ENCODE data around the gene APBB1IP. TPM values are rescaled to one million over a fixed set of nuclear protein-coding genes. Genes with fewer than 3 reads are reported as not detected.
"Not testable (repeated sequence)": the region's sequence is repeated elsewhere in the genome, so short reads cannot be mapped to it uniquely, and the experiment has no call there.

Gene APBB1IP
- polyA plus RNA-seq, 2 donors, result 0.75 to 0.98 TPM

DNA sequence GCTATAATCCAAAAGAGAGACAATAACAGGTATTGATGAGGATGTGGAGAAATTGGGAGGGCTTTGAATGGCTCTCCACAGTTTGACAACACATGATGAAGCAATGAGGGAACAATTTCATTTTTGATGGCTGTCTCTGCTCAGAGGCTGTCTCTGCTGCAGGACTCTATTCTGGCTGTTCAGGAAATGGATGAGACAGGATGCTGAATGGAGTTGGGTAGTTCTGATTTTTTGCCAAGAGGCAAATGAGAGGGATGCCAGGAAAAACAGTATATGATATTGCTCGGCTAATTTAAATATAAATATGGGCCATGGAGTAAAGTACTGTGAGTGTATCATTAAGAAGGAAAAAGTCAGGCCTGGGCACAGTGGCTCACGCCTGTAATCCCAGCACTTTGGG is 16.8 kb downstream of the APBB1IP start:
- Histone ChIP-seq H3K27me3 (ENCODE audit: control insufficient read depth in 1 of 2, insufficient read depth in 2 of 2, low read length in 2 of 2) (no peaks in the 10 kb centered on the region), H3K9me3 (ENCODE audit: control insufficient read depth in 2 of 2, insufficient read depth in 1 of 2, low read depth in 1 of 2, low read length in 1 of 2) (peaks cover 0 to 3% of the 10 kb centered on the region in 2 donors), H3K4me3 (ENCODE audit: low read depth in 1 of 2, low read length in 2 of 2) (no peak overlapping the region), H3K36me3 (ENCODE audit: control insufficient read depth in 2 of 2, insufficient read depth in 2 of 2, low read length in 1 of 2) (no peaks in the 10 kb centered on the region), H3K4me1 (ENCODE audit: control insufficient read depth in 2 of 2, insufficient read depth in 2 of 2, low read length in 1 of 2) (no peaks in the 10 kb centered on the region), H3K27ac (ENCODE audit: low read depth in 2 of 2, low read length in 1 of 2) (no peak overlapping the region)
- 82 to 91% methylated on average over 2 of the region's 2 CpGs for WGBS, 2 donors

DNA sequence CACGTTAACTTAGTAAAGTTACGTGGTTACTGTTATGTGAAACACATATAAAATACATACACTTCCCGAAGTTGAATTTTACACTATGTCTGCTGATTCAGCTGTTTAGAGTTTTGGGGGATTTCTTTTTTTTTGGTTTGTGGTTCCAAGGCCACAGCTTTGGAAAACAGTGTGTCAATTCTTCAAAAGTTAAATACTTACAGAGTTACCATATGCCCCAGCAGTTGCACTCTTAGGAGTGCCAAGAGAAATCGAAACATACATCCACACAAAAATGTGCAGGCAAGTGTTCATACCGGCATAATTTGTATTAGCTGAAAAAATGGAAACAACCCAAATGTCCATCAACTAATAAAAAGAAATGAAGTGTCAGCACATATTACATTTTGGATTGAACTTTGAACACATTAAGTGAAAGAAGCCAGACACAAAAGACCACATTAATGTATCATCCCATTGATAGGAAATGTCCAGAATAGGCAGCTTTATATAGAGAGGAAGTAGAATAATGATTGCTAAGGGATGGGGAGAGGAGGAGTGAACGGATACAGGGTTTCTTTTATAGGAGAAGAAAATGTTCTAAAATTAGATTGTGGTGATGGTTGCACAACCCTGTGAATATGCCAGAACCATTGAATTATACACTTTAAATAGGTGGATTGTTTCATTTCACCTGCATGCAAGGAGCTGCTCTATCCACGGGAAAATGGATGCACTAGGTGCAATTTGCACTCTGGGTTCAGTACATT is 17.6 kb downstream of the APBB1IP start:
- Histone ChIP-seq H3K9me3 (ENCODE audit: control insufficient read depth in 2 of 2, insufficient read depth in 1 of 2, low read depth in 1 of 2, low read length in 1 of 2) (peaks cover 0 to 3% of the 10 kb centered on the region in 2 donors), H3K4me1 (ENCODE audit: control insufficient read depth in 2 of 2, insufficient read depth in 2 of 2, low read length in 1 of 2) (no peaks in the 10 kb centered on the region), H3K36me3 (ENCODE audit: control insufficient read depth in 2 of 2, insufficient read depth in 2 of 2, low read length in 1 of 2) (no peaks in the 10 kb centered on the region), H3K27me3 (ENCODE audit: control insufficient read depth in 1 of 2, insufficient read depth in 2 of 2, low read length in 2 of 2) (no peaks in the 10 kb centered on the region), H3K4me3 (ENCODE audit: low read depth in 1 of 2, low read length in 2 of 2) (no peak overlapping the region), H3K27ac (ENCODE audit: low read depth in 2 of 2, low read length in 1 of 2) (no peak overlapping the region)
- 68 to 75% methylated on average over 7 of the region's 7 CpGs for WGBS, 2 donors

DNA sequence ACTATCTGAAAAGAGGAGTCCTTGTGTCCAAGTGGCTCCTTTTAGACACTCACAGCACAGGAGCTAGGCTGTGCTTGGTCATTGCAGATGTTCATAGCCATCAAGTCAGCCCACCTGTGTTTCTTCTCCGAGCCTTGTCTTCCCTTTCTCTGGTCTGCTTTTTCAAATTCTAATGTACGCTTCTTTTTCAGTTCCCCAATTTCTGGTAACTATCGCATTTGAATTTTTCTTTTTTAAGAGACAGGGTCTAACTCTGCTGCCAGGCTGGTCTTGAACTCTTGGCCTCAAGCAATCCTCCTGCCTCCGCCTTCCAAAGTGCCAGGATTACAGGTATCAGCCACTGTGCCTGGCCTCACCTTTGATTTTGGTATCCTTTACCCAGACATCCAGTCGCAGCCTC is 18.9 kb downstream of the APBB1IP start:
- H3K36me3 ChIP-seq (ENCODE audit: control insufficient read depth in 2 of 2, insufficient read depth in 2 of 2, low read length in 1 of 2), result no peaks in the 10 kb centered on the region
- no peak overlapping the region for H3K27ac ChIP-seq (ENCODE audit: low read depth in 2 of 2, low read length in 1 of 2)
- 86 to 89% methylated on average over 5 of the region's 5 CpGs for WGBS, 2 donors

DNA sequence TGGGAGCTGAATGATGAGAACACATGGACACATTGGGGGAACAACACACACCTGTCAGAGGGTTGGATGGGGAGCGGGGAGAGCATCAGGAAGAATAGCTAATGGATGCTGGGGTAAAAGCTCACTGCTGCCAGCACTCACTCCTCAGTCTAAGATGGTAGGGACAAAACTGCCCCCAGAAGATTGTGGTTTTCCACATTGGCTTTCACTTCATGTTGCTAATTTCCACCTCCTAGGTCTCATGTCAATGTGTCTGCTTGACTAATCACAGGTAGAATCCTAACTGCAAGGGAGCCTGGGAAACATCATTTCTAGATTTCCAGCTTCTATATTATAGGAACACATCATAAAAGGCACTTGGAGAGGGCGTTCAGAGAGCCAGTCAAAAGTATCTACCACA is 22.6 kb downstream of the APBB1IP start:
- Histone ChIP-seq H3K27ac (ENCODE audit: low read depth in 2 of 2, low read length in 1 of 2) (no peak overlapping the region), H3K9me3 (ENCODE audit: control insufficient read depth in 2 of 2, insufficient read depth in 1 of 2, low read depth in 1 of 2, low read length in 1 of 2) (no peaks in the 10 kb centered on the region), H3K27me3 (ENCODE audit: control insufficient read depth in 1 of 2, insufficient read depth in 2 of 2, low read length in 2 of 2) (no peaks in the 10 kb centered on the region), H3K4me1 (ENCODE audit: control insufficient read depth in 2 of 2, insufficient read depth in 2 of 2, low read length in 1 of 2) (no peaks in the 10 kb centered on the region), H3K4me3 (ENCODE audit: low read depth in 1 of 2, low read length in 2 of 2) (no peak overlapping the region), H3K36me3 (ENCODE audit: control insufficient read depth in 2 of 2, insufficient read depth in 2 of 2, low read length in 1 of 2) (no peaks in the 10 kb centered on the region)
- WGBS, 2 donors, result 74 to 81% methylated on average over 2 of the region's 2 CpGs

More for the DNA sequence above, 18.9 kb downstream of the APBB1IP start:
- no peak overlapping the region for H3K4me3 ChIP-seq (ENCODE audit: low read depth in 1 of 2, low read length in 2 of 2)
- H3K9me3 ChIP-seq (ENCODE audit: control insufficient read depth in 2 of 2, insufficient read depth in 1 of 2, low read depth in 1 of 2, low read length in 1 of 2), result peaks cover 0 to 3% of the 10 kb centered on the region in 2 donors
- H3K27me3 ChIP-seq (ENCODE audit: control insufficient read depth in 1 of 2, insufficient read depth in 2 of 2, low read length in 2 of 2), result no peaks in the 10 kb centered on the region
- H3K4me1 ChIP-seq (ENCODE audit: control insufficient read depth in 2 of 2, insufficient read depth in 2 of 2, low read length in 1 of 2), result no peaks in the 10 kb centered on the region

DNA sequence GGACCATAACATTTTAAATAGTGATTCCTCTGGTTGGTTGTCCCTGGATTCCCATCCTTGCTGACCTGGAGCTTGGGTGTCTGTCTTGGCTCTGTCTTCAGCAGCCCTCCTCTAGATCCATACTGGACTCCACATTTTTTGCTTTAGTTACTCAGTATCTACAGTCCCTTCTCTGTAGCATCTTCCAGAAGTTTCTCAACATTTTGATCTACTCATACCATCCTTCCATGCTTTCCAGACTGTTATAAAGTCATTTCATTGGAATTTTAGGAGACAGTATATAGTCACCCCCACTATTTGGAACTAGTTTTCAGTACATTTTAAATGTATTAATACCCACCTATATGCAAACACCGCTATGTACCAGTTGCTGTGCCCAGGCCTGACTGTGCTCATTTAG is 25.8 kb downstream of the APBB1IP start:
- Histone ChIP-seq H3K4me3 (ENCODE audit: low read depth in 1 of 2, low read length in 2 of 2) (no peak overlapping the region), H3K9me3 (ENCODE audit: control insufficient read depth in 2 of 2, insufficient read depth in 1 of 2, low read depth in 1 of 2, low read length in 1 of 2) (no peaks in the 10 kb centered on the region), H3K36me3 (ENCODE audit: control insufficient read depth in 2 of 2, insufficient read depth in 2 of 2, low read length in 1 of 2) (no peaks in the 10 kb centered on the region), H3K27me3 (ENCODE audit: control insufficient read depth in 1 of 2, insufficient read depth in 2 of 2, low read length in 2 of 2) (no peaks in the 10 kb centered on the region), H3K27ac (ENCODE audit: low read depth in 2 of 2, low read length in 1 of 2) (no peak overlapping the region), H3K4me1 (ENCODE audit: control insufficient read depth in 2 of 2, insufficient read depth in 2 of 2, low read length in 1 of 2) (no peaks in the 10 kb centered on the region)
- 89 to 95% methylated on average over 1 of the region's 1 CpG for WGBS, 2 donors

DNA sequence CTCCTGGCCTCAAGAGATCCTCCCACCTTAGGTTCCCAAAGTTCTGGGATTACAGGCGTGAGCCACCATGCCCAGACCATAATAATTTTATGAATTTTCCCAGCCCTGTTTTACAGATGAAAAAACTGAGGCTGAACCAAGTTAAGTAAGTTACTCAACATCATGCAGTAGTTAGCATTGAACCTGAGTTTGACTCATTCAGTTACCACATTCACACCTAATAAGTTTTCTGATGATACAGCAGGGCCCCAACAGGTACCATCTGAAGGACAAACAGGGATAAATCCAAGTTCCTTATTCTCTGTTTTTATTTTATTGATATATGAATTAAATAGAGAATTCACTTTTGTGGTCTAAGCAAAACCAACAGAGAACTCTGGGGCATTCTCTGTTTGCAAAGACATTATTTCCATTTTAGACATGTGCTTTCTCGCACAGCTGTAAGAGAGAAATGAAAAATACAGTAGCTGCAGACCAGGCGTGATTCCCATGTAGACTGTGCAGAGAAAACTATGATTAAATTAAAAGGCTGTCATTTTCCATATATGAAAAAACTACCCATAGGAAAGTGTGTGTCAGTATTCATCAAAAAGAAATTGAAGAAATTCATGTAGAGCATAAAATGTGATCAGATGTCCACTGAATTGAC is 26.6 kb downstream of the APBB1IP start:
- Histone ChIP-seq H3K4me3 (ENCODE audit: low read depth in 1 of 2, low read length in 2 of 2) (no peak overlapping the region), H3K36me3 (ENCODE audit: control insufficient read depth in 2 of 2, insufficient read depth in 2 of 2, low read length in 1 of 2) (no peaks in the 10 kb centered on the region), H3K27me3 (ENCODE audit: control insufficient read depth in 1 of 2, insufficient read depth in 2 of 2, low read length in 2 of 2) (no peaks in the 10 kb centered on the region), H3K4me1 (ENCODE audit: control insufficient read depth in 2 of 2, insufficient read depth in 2 of 2, low read length in 1 of 2) (no peaks in the 10 kb centered on the region), H3K9me3 (ENCODE audit: control insufficient read depth in 2 of 2, insufficient read depth in 1 of 2, low read depth in 1 of 2, low read length in 1 of 2) (no peaks in the 10 kb centered on the region), H3K27ac (ENCODE audit: low read depth in 2 of 2, low read length in 1 of 2) (no peak overlapping the region)
- WGBS, 2 donors, result 52 to 53% methylated on average over 3 of the region's 3 CpGs

DNA sequence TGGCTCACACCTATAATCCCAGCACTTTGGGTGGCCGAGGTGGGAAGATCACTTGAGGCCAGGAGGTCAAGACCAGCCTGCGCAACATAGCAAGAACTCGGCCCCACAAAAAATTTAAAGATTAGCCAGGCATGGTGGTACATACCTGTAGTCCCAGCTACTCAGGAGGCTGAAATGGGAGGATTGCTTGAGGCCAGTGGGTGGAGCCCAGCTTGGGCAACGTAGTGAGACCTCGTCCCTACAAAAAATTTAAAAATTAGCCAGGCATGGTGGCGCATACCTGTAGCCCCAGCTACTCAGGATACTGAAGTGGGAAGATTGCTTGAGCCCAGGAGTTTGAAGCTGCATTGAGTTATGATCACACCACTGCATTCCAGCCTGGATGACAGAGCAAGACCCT is 28.4 kb downstream of the APBB1IP start:
- not testable (repeated sequence) for H3K27me3 ChIP-seq (ENCODE audit: control insufficient read depth in 1 of 2, insufficient read depth in 2 of 2, low read length in 2 of 2); H3K27ac ChIP-seq (ENCODE audit: low read depth in 2 of 2, low read length in 1 of 2); H3K9me3 ChIP-seq (ENCODE audit: control insufficient read depth in 2 of 2, insufficient read depth in 1 of 2, low read depth in 1 of 2, low read length in 1 of 2); H3K36me3 ChIP-seq (ENCODE audit: control insufficient read depth in 2 of 2, insufficient read depth in 2 of 2, low read length in 1 of 2); H3K4me3 ChIP-seq (ENCODE audit: low read depth in 1 of 2, low read length in 2 of 2); H3K4me1 ChIP-seq (ENCODE audit: control insufficient read depth in 2 of 2, insufficient read depth in 2 of 2, low read length in 1 of 2)
- WGBS, 2 donors, result 87 to 92% methylated on average over 6 of the region's 6 CpGs

DNA sequence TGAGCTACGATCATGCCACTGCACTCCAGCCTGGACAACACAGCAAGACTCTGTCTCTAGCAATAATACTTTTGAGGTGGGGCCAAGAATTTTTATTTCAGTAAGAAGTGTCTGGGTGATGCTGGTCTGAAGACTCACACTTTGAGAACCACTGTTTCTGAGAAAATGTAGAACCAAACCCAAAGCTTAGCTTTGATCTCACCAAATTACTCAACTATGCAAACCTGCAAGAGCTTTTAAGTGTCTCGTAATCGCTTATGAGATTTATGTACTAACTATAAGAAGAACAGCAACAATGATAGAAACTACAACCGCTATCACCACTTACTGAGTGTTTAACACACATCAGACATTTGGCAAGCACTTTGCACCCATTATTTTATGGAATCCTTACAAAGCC is 29.5 kb downstream of the APBB1IP start:
- 81 to 89% methylated on average over 4 of the region's 4 CpGs for WGBS, 2 donors
- Histone ChIP-seq H3K27me3 (ENCODE audit: control insufficient read depth in 1 of 2, insufficient read depth in 2 of 2, low read length in 2 of 2) (no peaks in the 10 kb centered on the region), H3K27ac (ENCODE audit: low read depth in 2 of 2, low read length in 1 of 2) (no peak overlapping the region), H3K36me3 (ENCODE audit: control insufficient read depth in 2 of 2, insufficient read depth in 2 of 2, low read length in 1 of 2) (no peaks in the 10 kb centered on the region), H3K9me3 (ENCODE audit: control insufficient read depth in 2 of 2, insufficient read depth in 1 of 2, low read depth in 1 of 2, low read length in 1 of 2) (no peaks in the 10 kb centered on the region), H3K4me1 (ENCODE audit: control insufficient read depth in 2 of 2, insufficient read depth in 2 of 2, low read length in 1 of 2) (no peaks in the 10 kb centered on the region), H3K4me3 (ENCODE audit: low read depth in 1 of 2, low read length in 2 of 2) (no peak overlapping the region)

DNA sequence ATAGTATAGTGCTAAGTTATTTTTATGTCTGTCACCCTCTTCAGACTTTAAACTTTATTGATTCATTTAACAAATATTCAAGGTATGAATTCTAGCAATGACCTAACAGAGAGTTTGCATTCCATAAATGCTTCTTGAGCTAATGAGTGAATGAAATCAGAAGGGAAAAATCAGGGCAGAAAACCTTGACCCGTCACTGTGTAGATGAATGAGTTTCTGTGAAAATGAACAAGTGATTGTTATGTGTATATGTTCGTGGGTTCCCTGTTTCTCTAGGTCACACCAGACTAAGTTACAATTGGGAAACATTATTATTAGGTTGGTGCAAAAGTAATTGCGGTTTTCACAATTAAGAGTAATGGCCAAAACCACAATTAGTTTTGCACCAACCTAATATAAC is 30.1 kb downstream of the APBB1IP start:
- 40 to 50% methylated on average over 3 of the region's 3 CpGs for WGBS, 2 donors
- Histone ChIP-seq H3K27me3 (ENCODE audit: control insufficient read depth in 1 of 2, insufficient read depth in 2 of 2, low read length in 2 of 2) (no peaks in the 10 kb centered on the region), H3K9me3 (ENCODE audit: control insufficient read depth in 2 of 2, insufficient read depth in 1 of 2, low read depth in 1 of 2, low read length in 1 of 2) (no peaks in the 10 kb centered on the region)

DNA sequence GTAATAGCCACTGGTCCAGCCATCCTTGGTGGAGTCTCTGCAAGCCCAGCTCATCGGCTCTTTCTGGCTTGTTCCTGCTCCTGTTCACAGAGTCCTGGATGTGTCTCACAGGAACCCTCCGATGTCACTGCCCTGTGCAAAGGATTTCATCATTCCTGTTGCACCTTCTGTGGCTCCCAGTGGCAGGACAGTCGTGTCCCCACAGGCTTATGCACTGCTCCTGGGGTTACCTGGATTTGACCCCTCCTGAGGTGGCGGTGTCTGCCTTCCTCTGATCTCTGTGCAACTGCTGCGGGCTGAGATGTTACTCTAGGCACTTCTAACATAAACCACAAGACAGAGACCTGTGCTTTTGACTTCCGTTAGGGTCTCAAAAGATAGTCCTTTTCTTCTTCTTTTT is 30.6 kb downstream of the APBB1IP start:
- no peaks in the 10 kb centered on the region for H3K9me3 ChIP-seq (ENCODE audit: control insufficient read depth in 2 of 2, insufficient read depth in 1 of 2, low read depth in 1 of 2, low read length in 1 of 2)
- H3K36me3 ChIP-seq (ENCODE audit: control insufficient read depth in 2 of 2, insufficient read depth in 2 of 2, low read length in 1 of 2), result no peaks in the 10 kb centered on the region
- WGBS, 2 donors, result 61 to 65% methylated on average over 6 of the region's 6 CpGs
- no peak overlapping the region for H3K27ac ChIP-seq (ENCODE audit: low read depth in 2 of 2, low read length in 1 of 2)
- no peaks in the 10 kb centered on the region for H3K4me1 ChIP-seq (ENCODE audit: control insufficient read depth in 2 of 2, insufficient read depth in 2 of 2, low read length in 1 of 2)
- no peak overlapping the region for H3K4me3 ChIP-seq (ENCODE audit: low read depth in 1 of 2, low read length in 2 of 2)
- no peaks in the 10 kb centered on the region for H3K27me3 ChIP-seq (ENCODE audit: control insufficient read depth in 1 of 2, insufficient read depth in 2 of 2, low read length in 2 of 2)

More for the DNA sequence above, 30.1 kb downstream of the APBB1IP start:
- no peak overlapping the region for H3K4me3 ChIP-seq (ENCODE audit: low read depth in 1 of 2, low read length in 2 of 2)
- H3K27ac ChIP-seq (ENCODE audit: low read depth in 2 of 2, low read length in 1 of 2), result no peak overlapping the region
- H3K4me1 ChIP-seq (ENCODE audit: control insufficient read depth in 2 of 2, insufficient read depth in 2 of 2, low read length in 1 of 2), result no peaks in the 10 kb centered on the region
- no peaks in the 10 kb centered on the region for H3K36me3 ChIP-seq (ENCODE audit: control insufficient read depth in 2 of 2, insufficient read depth in 2 of 2, low read length in 1 of 2)

Data from esophagus (tissue), 2 donors.